Stimulated activated CD4-positive, alpha-beta T cell treated with anti-CD3 and anti-CD28 coated beads, Interleukin-1b, Interleukin-23, amount 100 ng/mL, for 1 hour (primary cell): Measurements from ENCODE around the gene DCAF10.
"Not testable (repeated sequence)": the region's sequence is repeated elsewhere in the genome, so short reads cannot be mapped to it uniquely, and the experiment has no call there.

Experiments used
- DNase-seq, 2 donors: peaks; one replicate each; pipeline ENCODE4 v3.0.0-alpha.2; 2020; ENCODE audit warnings: low read depth in 2 of 2

DCAF10 gene

GRCh38 chr9:37862530-37862929, 61.9 kb downstream of the DCAF10 start:
- DNase-seq = no peak

DNA sequence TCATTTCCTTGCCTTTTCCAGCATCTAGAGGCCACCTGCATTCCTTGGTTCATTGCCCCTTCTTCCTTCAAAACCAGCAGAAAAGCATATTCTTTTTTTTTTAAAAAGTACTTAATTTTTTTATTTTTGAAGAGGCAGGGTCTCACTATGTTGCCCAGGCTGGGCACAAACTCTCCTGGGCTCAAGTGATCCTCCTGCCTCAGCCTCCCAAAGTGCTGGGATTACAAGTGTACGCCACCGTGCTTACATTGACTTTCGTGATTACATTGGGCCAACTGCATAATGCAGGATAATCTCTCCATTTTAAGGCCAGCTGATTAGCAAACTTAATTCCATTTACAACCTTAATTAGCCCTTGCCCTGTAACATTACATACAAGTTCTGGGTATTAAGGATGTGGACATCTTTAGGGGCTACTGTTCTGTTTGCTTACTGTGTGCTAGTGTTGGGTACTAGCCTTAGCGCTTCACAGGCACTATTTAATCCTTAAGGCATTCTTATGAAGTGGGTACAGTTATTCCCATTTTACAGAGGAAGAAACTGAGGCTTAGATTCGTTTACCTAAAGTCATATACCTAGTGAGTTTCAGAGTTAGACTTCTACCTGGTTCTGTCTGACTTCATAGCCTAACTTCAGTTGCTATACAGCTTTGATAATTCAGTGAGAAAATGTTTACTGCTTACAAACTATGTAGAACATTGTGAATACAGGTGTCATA, 69.6 kb downstream of the DCAF10 start:
- no peak for DNase-seq

DNA sequence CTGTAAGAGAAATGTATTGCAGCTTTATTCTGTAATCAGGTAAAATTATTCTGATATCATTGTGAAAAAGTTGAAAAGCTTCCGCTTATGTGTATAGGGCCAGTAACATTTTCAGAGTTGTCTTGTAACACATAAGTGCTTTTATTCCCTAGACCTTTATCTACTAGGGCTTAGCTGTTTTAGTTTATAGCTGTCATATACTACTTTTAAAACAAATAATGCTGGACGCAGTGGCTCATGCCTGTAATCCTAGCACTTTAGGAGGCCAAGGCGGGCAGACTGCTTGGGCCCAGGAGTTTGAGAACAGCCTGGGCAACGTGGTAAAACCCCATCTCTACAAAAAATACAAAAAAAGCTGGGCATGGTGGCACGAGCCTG, 70.2 kb downstream of the DCAF10 start:
- no peak for DNase-seq

- DNase-seq = no peak
These were observed 73.4 kb downstream of the DCAF10 start for GRCh38 chr9:37873955-37874354.

GRCh38 chr9:37876376-37876775, 75.8 kb downstream of the DCAF10 start:
- DNase-seq = no peak

DNA sequence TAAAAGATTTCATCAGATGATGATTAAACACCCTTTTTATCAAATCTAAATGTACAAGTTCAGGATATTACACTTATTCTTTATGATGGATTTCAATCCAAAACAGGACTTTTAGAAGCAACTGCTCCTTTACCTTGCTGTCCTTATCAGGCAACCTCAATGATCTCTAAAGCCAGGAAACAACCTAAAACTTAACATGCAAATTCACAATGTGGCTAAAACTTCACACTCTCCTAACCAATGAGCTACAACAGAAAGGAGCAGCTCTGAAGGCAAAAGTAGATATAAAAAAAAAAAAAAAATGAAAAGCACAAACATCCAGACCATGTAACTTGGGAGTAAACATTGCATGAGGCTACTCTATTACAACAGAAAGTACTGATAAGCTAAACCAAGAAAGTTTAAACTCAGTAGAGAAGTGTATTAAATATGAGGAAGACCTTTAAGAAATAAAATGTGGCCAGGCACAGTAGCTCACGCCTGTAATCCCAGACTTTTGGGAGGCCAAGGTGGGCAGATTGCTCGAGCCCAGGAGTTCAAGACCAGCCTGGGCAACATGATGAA, 80.4 kb downstream of the DCAF10 start:
- DNase-seq = no peak

- DNase-seq = not testable (repeated sequence)
These were observed 87.5 kb downstream of the DCAF10 start for GRCh38 chr9:37887977-37888583.

GRCh38 chr9:37889536-37889935, 88.9 kb downstream of the DCAF10 start:
- DNase-seq = no peak

- DNase-seq = not testable (repeated sequence)
These were observed 90.4 kb downstream of the DCAF10 start for GRCh38 chr9:37891042-37891441.

- DNase-seq = no peak
These were observed 91.5 kb downstream of the DCAF10 start for GRCh38 chr9:37892063-37892462.

DNA sequence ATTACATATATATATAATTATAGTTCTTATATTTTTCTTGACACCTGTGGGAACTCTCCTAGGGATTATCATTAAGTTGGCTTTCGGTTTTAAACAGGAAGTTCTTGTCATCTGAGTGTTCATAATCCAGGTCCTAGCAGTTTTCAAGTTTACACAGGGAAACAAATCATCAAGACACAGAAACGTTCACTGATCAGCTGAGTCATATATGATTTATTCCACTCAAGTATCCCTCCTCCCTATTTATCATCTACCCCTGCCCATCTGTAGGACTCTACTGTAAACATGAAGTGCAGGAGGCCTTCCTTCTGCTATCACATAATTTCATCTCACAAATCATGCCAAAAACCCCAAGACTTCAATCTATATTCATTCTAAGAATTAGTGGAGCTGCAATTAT, 97.1 kb downstream of the DCAF10 start:
- no peak for DNase-seq

- DNase-seq = no peak
These were observed 98.4 kb downstream of the DCAF10 start for GRCh38 chr9:37899041-37899440.

DNA sequence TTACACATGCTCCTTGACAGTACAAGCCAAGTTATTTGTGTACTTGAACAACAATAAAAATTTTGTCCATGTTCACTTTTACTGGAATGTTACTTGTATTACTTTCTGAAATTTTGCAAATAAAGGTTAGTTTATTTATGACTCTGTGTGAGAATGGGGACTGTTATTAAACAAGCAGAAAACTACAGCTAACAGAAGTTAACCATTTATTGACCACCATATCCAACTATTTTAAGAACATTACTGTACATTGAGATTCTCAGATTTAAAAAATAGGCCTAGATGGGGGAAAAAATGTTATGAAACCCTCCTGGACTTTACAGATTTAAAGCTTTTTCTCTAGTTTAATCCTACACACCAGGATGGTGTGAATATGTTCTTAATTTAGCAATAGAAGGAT, 101.5 kb downstream of the DCAF10 start:
- no peak for DNase-seq

- DNase-seq = no peak
These were observed 102.4 kb downstream of the DCAF10 start for GRCh38 chr9:37902796-37903646.

- DNase-seq = peak; percentile 90 to 95
These were observed 103.2 kb downstream of the DCAF10 start, which contains the start of gene SLC25A51 for GRCh38 chr9:37903647-37904444. TSS of gene SLC25A51 (minus strand) at chr9:37904127. CDS start at chr9:37888550, 15,577 bp downstream.

DNA sequence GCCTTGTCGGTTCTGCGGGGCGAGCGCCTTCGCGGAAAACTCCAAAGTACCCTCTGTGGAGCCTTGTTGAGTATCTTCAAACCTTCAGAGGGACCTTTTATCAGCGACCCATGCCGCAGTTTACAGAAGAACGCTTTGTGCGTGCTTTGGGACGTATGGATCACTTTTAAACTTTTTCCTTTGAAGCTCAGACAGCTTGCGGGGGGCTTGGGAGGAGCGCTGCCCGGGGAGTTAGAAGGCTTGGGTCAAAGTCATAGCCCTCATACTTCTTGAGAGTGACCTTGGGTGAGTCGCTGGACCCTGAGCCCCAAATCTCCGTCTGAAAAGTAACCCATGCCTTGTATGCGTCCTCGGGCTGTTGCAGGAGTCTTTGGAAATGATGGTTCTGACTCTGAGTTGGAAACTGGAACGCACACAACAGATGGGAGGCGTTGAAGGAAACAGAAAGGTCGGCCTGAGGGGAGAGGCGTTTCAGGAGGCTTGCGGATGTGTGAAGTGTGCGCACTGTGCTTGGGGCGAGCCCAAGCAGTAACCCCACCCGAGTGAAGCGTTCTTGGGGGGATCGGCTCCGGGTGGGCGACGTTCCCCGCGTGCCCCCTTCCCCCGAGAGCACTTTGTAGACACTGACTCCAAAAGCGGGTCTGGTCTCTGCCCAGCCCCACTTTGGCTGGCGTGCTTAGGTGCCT, 104.0 kb downstream of the DCAF10 start:
- no peak for DNase-seq

DNA sequence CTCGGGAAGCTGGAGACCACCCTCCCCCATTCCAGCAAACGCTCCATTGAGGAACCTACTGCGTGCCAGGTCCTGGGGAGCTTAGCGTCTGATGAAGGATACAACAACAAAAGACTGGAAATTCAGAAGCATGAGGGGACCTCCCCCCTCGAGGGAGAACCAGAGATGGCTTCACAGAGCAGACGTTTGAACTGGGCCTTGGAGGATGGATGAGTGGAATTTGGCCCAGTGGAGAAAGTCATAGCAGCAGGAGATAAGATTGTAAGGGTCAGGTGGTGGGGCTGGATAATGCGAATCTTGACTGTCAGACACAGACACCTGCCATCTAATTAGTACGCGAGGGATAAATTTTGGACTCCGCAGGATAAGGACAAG, 104.5 kb downstream of the DCAF10 start:
- DNase-seq = no peak

DNA sequence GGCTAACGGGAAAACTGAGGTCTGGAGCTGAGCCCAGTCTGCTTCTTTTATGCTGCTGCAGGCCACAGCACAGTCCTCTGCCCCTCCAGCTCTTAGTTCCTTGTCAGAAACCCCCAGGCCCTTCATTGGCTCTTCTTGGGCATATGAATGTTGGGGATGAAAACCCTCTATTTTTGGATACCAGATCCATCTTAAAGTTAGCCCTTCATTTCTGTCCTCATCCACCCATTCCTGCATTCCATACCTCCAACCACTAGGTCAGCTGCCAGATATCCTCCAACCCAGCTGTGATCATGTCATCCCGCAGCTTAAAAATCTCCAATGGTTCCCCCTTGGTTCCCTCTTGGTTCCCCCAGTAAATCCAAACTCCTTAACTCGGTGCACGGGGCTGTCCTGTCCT, 105.2 kb downstream of the DCAF10 start:
- DNase-seq = no peak

DNA sequence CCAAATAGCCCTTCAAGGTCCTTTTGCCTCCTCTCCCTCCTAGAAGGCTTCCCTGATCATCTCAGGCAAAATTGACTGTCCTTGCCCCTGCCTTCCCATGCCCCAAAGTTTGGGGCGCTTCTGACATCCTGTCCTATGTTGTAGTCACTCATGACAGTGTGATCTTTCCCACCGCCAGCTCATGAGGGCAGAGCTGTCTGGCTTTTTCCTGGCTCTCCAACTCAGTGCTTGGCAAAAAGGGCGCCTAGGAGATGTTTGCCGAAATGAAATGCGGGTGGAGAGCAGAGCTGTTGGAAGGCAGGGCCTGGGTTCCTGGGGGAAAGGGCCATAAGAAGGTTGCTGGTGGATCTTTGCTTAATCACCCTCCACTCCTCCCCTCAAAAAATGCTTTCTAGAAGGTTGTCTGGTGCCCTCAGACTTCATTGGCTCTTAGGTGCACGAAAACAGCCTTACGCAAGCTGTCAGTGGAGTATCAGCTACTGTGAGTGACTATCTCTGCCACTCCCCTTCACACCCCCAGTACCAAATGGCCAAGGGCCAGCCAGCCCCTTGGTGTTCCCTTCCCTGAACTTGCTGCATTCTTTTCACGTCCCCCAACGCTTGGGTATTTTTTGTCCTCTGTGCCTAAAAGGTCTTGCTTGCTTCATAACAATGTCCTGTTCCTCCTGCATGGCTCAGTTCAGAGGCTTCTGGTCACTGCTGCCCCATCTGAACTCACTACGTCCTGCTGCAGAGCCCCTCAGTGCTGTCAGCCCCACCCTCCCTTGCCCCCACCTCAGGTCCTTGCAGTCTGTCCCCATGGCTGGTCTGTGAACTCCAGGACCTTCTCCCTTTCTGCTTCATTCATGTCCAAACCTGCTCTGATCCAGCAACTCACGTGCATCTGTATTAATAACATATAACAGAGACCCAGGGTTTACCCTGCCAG, 106.0 kb downstream of the DCAF10 start:
- DNase-seq = no peak

GRCh38 chr9:37908283-37908682, 107.7 kb downstream of the DCAF10 start:
- DNase-seq = no peak
